Caki2 (cell line): Measurements from ENCODE around the gene PISD. TPM values are rescaled to one million over a fixed set of nuclear protein-coding genes. Genes with fewer than 3 reads are reported as not detected.

Experiments used
- DNase-seq: peaks from one replicate; pipeline ENCODE4 v3.0.0-alpha.2; 2015; ENCODE audit warnings: low read depth
- in situ Hi-C: cut with HindIII; loops from 2 replicates; pipeline ENCODE4 v1.10.0; 2016; ENCODE audit warnings: low sequenced_read_pairs, low pct_unique_long_range_greater_than_20kb, mixed read lengths
- total RNA-seq: library from RNA; depleted of rRNA; stranded (reverse); fragments of >200 nt; shearing (Covaris generic); gene quantifications from 2 replicates; pipeline ENCODE4 v1.2.3, GENCODE V29; 2014; ENCODE audit warnings: low replicate concordance; rRNA removed

The PISD gene
- total RNA-seq, 1 experiment from 2014 or later, result 74.7 TPM

GRCh38 chr22:31588970-31589675, 72.9 kb downstream of the PISD start:
- in situ Hi-C loops, result no loop called here
- no peak for DNase-seq

GRCh38 chr22:31586137-31586920, 75.7 kb downstream of the PISD start:
- DNase-seq, result no peak
- in situ Hi-C loops, result no loop called here

- in situ Hi-C loops, result no loop called here
- DNase-seq, result no peak
Measured at GRCh38 chr22:31585161-31585859, 76.7 kb downstream of the PISD start.

DNA sequence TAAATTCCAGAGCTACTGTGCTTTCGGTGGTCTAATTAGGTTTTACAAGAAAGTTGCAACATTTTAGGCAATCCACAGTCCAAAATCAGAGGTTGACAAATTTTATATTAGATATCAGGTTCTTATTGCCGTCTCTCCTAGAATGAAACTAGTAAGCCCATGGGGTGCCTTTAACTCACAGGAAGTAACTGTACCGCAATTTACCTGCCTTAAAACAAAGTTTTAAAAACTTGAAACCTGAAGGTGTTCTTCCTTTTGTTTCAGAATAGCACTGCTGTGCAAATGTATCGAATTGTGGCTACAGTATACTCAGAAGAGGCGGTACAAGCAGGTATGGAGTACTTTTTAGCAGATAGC, 77.2 kb downstream of the PISD start:
- no peak for DNase-seq
- in situ Hi-C loops, result no loop called here

DNA sequence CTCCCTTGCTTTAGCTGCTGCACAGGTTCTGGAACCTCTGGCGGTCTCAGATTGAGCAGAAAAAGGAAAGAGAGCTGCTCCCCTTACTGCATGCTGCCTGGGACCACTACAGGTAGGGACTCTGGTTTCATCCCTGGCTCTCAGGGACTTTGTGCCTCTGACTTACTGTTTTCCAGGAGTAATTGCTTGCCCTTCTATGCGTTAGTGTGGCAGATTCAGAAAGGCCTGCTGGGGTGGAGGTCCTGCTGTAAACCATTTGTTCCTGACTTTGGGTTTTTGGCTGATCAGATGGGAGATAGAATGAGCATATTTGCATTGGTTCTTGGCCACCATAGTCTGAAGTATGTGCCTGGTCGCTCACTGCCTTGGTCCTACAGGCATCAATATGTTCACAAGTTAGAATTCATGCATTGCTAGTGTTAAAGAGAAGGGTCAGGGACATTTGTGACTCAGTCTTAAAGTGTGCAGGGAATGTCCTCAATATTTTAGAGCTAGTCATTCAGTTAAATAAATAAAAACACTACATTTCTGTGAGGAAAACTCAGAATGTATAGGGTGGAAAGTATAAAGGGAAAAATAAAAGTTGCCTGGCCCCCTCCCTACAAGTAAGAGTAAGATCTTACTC, 78.0 kb downstream of the PISD start:
- DNase-seq, result no peak
- in situ Hi-C loops, result no loop called here

GRCh38 chr22:31579835-31580242, 82.2 kb downstream of the PISD start:
- in situ Hi-C loops, result no loop called here
- DNase-seq, result no peak

DNA sequence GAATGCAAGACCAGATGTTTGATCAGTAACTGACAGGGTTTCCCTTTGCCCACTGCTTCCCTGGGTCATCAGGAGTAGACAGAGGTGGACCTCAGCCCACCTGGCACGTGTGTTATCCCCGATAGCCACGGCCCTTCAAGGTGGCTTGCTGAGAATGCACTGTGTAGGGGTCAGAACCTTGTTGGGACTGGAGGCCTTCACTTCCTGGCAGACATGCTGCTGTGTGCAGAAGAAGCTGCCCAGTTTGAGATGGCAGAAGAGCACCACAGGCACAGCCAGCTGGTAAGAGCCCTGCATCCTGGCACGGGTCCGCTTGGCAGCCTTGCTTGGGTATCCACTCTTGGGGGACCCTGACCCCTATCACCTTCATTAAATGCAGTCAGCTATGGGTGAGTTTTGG, 83.8 kb downstream of the PISD start:
- in situ Hi-C loops, result no loop called here
- no peak for DNase-seq

GRCh38 chr22:31577711-31578110, 84.3 kb downstream of the PISD start:
- DNase-seq, result no peak
- in situ Hi-C loops, result no loop called here

DNA sequence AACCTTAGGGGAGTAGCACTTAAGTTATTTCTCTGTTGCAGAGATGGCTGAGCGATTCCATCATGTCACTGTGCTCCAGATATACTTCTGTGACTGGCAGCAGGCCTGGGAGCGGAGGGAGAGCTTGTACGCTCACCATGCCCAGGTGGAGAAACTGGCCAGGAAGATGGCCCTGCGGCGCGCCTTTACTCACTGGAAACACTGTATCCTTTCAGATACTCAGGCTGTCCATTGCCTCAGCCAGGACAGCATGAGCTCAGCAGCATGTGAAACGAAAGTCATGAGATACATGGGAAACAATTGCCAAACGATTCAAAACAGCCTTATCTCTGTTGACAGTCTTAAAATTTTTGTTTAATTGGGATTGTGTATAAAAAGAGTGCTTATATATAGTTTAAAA, 86.8 kb downstream of the PISD start:
- DNase-seq, result no peak
- in situ Hi-C loops, result no loop called here

DNA sequence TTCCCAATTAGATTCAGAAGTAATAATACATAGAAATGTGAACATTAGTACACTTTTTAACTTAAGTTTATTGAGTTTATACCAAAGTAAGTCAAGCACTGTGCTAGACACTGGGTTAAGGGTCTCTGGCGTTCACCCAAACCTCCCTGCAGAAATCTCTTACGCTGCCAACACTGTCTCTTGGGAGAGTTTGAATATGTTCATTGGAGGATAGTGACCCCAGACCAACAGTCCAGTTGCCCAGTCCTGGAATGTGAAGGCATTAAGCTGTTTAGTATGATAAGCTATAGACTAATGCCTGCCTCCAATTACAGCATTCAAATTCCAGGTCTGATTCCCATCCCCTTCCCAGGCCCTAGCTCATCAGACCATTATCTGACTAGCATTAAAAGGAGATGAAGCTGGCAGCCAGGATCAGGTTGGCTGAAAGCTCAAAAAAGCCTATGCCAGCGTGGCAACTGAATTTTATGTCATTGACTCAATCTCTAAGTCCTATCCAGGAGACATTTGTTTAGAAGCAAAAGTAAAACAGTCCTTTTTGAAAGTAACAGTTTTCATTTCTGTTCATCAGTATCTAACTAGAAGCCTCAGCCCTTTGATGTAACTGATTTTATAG, 87.9 kb downstream of the PISD start:
- no peak for DNase-seq
- in situ Hi-C loops, result no loop called here

- DNase-seq, result no peak
- in situ Hi-C loops, result no loop called here
Measured at GRCh38 chr22:31572939-31573338, 89.1 kb downstream of the PISD start.

DNA sequence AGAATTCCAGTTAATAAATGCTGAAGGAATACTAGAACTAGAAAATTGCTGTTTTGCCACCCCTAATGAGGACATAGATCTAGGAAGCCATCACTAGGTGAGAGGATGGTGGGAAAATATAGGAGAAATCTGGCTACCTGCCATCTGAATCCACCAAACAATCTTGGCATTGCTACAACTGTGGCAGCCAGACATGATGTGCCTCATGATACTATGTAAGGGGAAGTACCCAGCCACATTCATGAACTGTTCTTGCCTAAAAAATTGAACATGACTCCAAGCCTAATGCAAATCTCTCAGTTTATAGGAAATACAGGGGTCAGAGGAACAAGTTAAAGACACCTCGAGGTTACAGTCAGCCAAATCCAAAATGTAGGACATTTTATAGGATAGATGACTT, 92.9 kb downstream of the PISD start:
- in situ Hi-C loops, result no loop called here

More for the DNA sequence above, 92.9 kb downstream of the PISD start:
- no peak for DNase-seq

Other genes with a start within 250 kb of the PISD start
- 12.1 and 15.9 TPM in 2 replicates for gene EIF4ENIF1, start 172.4 kb downstream of the PISD start, total RNA-seq
- gene SFI1, start 165.7 kb downstream of the PISD start, total RNA-seq, result 37.4 and 52.4 TPM in 2 replicates
- gene PRR14L, start 87.9 kb upstream of the PISD start, total RNA-seq, result 4.7 and 5.5 TPM in 2 replicates
- gene DEPDC5, start 91.8 kb upstream of the PISD start, total RNA-seq, result 7.3 and 11.0 TPM in 2 replicates